Neural crest cell (in vitro differentiated cells): Measurements from ENCODE around the gene KCNK16. TPM values are rescaled to one million over a fixed set of nuclear protein-coding genes. Genes with fewer than 3 reads are reported as not detected.

ENCODE experiments used
- DNase-seq: peaks from one replicate; pipeline ENCODE4 v3.0.0; 2021; ENCODE audit warnings: low read depth, mixed read lengths, low spot score
- H3K27ac Mint-ChIP-seq: one replicate; pipeline ENCODE4 v1.8.0; 2021; ENCODE audit warnings: mild to moderate bottlenecking, mixed read lengths; ENCODE audit not compliant: unreplicated experiment
- H3K27me3 Mint-ChIP-seq: 2 replicates; pipeline ENCODE4 v1.8.0; 2021; ENCODE audit warnings: low read depth, mild to moderate bottlenecking, mixed read lengths
- H3K36me3 Mint-ChIP-seq: 2 replicates; pipeline ENCODE4 v1.8.0; 2021; ENCODE audit warnings: low read depth, mild to moderate bottlenecking, mixed read lengths
- H3K4me1 Mint-ChIP-seq: 2 replicates; pipeline ENCODE4 v1.8.0; 2021; ENCODE audit warnings: mixed read lengths
- H3K4me3 Mint-ChIP-seq: one replicate; pipeline ENCODE4 v1.8.0; 2021; ENCODE audit warnings: mild to moderate bottlenecking, mixed read lengths
- H3K9me3 Mint-ChIP-seq: 2 replicates; pipeline ENCODE4 v1.8.0; 2021; ENCODE audit warnings: mixed read lengths
- CTCF ChIP-seq: fragments of 200-600 bp; sonication (generic); conservative IDR thresholded peaks from 2 replicates; pipeline ENCODE4 v1.5.0; 2021; ENCODE audit warnings: antibody characterized with exemption, mild to moderate bottlenecking
- total RNA-seq: library from RNA; stranded (reverse); gene quantifications from 2 replicates; pipeline ENCODE4 v1.2.1, GENCODE V29; 2021

The KCNK16 gene
- total RNA-seq, 1 donor from 2014 or later = not detected

GRCh38 chr6:39321761-39322160 is 741 bp downstream of the KCNK16 start:
- H3K27me3 Mint-ChIP-seq = peaks cover 40% of the 10 kb centered on the region
- no peak overlapping the region for H3K4me3 Mint-ChIP-seq
- no peaks in the 10 kb centered on the region for H3K36me3 Mint-ChIP-seq
- TF ChIP-seq CTCF = no peak
- H3K27ac Mint-ChIP-seq = no peak overlapping the region
- no peaks in the 10 kb centered on the region for H3K9me3 Mint-ChIP-seq
- H3K4me1 Mint-ChIP-seq = no peaks in the 10 kb centered on the region
- DNase-seq = no peak

- H3K27ac Mint-ChIP-seq = no peak overlapping the region
- DNase-seq = no peak
- no peak overlapping the region for H3K4me3 Mint-ChIP-seq
- peaks cover 52% of the 10 kb centered on the region for H3K27me3 Mint-ChIP-seq
- no peaks in the 10 kb centered on the region for H3K36me3 Mint-ChIP-seq
- H3K4me1 Mint-ChIP-seq = no peaks in the 10 kb centered on the region
- no peaks in the 10 kb centered on the region for H3K9me3 Mint-ChIP-seq
- no peak for TF ChIP-seq CTCF
These were observed 2.0 kb downstream of the KCNK16 start for GRCh38 chr6:39320363-39320984.

- H3K27ac Mint-ChIP-seq = no peak overlapping the region
- H3K36me3 Mint-ChIP-seq = no peaks in the 10 kb centered on the region
- no peak overlapping the region for H3K4me3 Mint-ChIP-seq
- no peak for TF ChIP-seq CTCF
- H3K27me3 Mint-ChIP-seq = peaks cover 55% of the 10 kb centered on the region
- no peaks in the 10 kb centered on the region for H3K4me1 Mint-ChIP-seq
- no peaks in the 10 kb centered on the region for H3K9me3 Mint-ChIP-seq
- DNase-seq = no peak
These were observed 2.7 kb downstream of the KCNK16 start for GRCh38 chr6:39319621-39320362.

GRCh38 chr6:39317256-39317655 is 5.2 kb downstream of the KCNK16 start:
- H3K4me3 Mint-ChIP-seq = no peak overlapping the region
- H3K4me1 Mint-ChIP-seq = no peaks in the 10 kb centered on the region
- H3K27ac Mint-ChIP-seq = no peak overlapping the region
- TF ChIP-seq CTCF = no peak
- no peaks in the 10 kb centered on the region for H3K9me3 Mint-ChIP-seq
- no peaks in the 10 kb centered on the region for H3K36me3 Mint-ChIP-seq
- H3K27me3 Mint-ChIP-seq = peaks cover 78% of the 10 kb centered on the region
- DNase-seq = no peak

GRCh38 chr6:39314273-39314795 is 8.2 kb downstream of the KCNK16 start, which contains the start of gene KCNK17:
TSS of gene KCNK17 (minus strand) at chr6:39314419. CDS start at chr6:39314320, 99 bp downstream.
- TF ChIP-seq CTCF = no peak
- Mint-ChIP-seq H3K9me3 (no peaks in the 10 kb centered on the region), H3K4me1 (no peaks in the 10 kb centered on the region), H3K27ac (no peak within 1 kb of the TSS), H3K4me3 (peak within 1 kb of the TSS; percentile 27), H3K27me3 (peaks cover 92% of the 10 kb centered on the region), H3K36me3 (peaks cover 4% of the 10 kb centered on the region)
- no peak for DNase-seq
